CD4-positive, alpha-beta T cell treated with Interleukin-4 for 4 hours (primary cell): ENCODE data around the gene PAM16.

Experiments used
- DNase-seq: peaks from one replicate; pipeline ENCODE4 v3.0.0-alpha.2; 2020

Gene PAM16

DNA sequence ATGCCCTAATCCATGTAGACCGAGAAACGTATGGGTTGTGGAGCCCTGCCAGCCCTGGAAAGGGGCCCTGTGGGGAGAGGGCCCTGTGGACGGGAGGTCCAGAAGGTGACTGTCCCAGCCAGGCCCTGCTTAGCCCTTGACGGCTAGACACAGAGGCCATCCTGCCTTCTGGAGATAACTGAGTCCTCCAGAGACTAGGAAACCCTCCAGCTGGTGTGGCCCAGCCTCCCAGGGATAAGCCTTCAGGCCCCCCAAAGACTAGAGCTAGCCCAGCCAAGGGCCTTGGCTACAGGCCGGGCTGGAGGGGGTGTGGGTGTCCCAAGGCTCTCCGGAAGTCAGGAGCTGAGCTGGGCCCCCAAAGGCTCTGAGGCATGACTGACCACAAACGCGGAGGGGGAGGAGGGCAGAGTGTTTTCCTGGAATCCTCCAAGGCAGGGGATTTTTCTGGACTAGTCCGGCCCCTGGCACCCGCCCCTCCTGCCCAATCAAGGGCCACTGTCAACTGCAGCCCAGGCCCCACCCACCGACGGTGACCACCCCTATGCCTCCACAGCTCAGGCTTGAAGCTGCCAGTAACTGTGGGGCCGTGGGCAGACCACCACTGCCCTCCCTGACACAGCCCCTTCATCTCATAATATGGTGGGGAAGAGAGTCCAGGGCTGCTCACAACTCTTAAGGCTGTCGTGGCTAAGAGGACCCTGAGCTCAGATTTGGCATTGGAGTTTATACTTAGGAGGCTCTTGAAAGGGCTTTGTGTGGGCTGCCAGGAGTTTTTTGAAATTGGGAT, 19.6 kb upstream of the PAM16 start:
- DNase-seq: no peak

DNA sequence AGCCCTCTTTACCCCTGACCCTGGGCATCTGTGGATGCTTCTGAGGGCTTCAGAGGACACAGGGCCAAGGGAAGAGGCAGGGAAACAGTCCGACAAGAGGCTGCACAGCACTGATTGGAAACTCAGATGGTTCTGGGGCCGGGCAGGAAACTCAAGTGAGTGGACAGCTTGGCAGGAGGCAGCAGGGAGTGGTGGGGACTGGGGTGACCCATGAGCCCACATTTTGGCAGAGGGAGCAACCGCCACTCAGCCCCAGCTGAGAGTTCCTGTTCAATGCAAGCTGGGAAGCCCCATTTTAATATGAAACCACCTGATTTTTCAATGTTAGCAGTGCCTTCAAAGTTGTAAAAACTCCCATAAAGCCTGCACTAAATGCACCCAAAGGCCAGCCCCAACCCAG, 19.0 kb upstream of the PAM16 start:
- no peak for DNase-seq

DNA sequence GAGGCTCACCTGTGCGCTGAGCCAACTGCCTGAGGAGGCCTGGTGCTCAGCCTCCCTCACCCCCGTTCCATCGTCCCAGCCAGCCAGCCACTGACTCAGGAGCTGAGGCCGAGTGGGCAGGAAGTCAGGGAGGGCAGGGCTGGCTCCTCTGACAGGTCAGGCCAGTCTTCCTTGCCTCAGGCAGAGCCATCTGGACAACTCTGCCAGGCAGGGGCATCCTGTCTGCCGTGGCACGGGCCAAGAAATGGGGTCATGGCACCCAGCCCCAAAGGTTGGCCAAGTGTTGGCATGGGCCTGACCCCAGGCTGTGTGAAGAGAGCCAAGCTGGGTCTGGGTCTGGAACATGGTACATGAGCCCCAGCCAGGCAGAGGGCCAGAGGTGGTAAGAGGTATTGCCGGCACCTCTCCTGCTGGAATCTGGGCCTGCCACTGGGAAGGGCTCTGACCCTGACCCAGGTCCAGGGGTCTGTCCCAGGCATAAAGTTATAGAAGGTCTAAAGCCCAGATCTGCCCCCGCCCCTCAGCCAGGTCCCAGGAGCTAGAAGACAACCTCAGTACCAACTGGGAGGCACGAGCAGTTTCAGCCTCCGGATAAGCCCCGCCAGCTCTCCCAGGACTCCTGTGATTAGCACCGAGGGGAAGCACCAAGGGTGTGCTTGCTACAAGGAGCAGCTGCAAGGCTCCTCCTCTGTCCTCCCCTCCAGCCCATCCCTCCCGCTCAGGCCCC, 18.0 kb upstream of the PAM16 start:
- DNase-seq: no peak

DNA sequence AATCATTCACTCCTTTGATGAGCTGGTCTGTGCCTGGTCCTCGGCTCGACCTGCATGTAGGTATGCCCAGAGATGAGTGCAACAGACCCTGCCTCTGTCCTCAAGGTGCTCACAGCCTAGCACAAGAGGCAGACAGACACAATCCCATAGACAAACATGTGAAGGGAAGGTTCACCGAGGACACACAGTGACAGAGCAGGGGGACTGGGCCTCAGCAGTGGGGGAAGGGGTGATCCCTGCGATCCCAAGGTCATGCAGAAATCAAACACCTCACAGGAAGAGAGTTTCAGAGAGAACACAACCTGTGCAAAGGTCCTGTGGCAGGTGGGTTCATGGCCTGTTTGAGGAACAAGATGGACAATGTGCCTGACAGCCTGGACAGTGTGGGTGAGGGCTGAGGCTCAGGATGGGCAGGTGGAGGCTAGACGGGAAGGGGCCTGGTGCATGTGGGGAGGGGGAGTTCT, 16.3 kb upstream of the PAM16 start:
- no peak for DNase-seq

DNA sequence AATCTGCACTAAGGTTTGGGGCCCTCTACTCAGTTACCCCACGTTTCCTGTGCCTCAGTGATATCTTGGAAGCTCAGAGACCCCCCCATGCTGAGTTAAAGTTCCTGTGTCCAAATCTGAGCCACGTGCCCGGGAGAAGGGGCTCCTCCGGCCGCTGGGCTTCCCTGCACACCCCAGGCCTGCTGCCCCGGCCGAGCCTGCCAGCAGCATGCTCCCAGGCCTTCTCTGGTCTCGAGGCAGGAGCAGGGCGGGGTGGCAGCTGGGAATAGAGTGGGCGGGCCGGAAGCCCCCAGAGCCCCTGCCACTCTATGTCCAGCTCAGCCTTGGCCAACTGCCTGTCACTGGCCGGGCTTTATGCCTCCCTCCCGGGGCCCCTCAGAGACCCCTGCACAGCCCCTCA, 14.9 kb upstream of the PAM16 start:
- no peak for DNase-seq

DNA sequence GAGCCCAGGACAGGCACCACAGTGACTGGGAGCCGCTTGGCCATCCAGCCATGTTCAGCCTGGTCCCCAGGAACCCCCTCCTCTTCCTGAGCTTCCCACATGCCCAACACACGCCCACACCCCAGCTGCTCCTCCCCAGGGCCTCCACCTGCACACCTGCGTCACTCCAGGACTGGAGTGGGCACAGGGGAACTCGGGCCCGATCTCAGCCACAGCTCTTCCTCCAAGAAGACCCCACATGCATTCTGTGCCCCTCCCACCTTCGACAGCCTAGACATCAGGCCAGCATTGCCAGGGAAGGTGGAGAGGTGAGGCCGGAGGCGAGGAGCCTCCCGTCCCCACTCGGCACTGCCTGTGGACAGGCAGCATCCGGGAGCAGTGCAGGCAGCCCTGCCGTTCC, 14.5 kb upstream of the PAM16 start:
- DNase-seq: no peak

DNA sequence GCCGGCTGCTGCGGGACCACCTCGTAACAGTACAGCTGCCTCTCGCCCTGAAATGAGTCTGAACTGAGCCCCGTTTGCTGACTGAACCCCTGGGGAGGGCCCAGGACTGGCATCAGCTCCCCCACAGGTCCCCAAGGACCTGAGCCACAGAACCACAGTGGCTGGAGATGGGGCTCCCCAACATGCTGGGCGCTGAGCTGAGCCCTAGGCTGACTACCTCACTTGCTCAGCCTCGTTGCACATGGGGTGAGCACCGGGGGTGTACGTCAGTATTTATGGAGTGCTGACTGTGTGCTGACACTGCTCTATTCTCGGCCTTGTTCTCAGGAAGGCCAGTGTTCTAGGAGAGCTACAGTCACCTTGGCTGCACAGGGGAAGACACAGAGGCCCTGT, 13.9 kb upstream of the PAM16 start:
- DNase-seq: no peak

DNA sequence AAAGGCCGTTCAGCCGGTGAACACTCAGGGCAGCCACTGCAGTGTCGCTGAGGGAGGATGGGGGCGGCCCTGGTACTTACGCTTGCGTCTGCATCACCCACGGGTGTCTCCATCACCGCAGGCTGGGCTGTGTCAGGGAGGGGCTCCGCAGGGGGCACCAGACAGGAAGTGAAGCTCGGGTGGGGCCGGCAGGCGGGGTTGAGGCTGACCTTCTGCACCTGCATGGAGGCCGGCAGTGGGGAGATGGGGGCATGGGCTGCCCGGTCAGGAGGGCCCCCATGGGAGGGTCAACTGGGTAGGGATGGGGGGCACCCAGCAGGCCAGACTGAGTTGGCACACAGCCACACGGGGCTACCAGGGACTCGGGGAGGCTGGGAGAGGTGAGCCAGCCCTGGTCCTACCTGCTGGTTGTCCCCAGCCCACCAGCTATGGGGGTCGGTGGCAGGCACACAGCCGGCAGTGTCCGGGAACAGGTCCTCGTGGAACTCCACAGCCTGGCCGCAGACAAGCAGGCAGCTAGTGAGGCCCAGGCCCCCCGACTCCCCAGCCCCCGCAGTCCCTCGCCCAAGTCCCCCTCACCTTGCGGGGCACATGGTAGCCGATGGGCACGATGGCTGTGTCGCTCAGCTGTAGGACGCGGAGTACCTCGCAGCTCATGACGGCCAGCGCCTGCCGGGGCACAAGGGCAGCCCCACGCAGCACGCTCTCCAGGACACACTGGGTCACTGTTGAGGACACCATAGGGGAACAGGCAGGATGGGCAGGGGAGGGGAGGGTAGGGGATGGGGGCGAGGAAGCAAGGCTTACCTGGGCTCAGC, 13.3 kb upstream of the PAM16 start:
- no peak for DNase-seq

DNA sequence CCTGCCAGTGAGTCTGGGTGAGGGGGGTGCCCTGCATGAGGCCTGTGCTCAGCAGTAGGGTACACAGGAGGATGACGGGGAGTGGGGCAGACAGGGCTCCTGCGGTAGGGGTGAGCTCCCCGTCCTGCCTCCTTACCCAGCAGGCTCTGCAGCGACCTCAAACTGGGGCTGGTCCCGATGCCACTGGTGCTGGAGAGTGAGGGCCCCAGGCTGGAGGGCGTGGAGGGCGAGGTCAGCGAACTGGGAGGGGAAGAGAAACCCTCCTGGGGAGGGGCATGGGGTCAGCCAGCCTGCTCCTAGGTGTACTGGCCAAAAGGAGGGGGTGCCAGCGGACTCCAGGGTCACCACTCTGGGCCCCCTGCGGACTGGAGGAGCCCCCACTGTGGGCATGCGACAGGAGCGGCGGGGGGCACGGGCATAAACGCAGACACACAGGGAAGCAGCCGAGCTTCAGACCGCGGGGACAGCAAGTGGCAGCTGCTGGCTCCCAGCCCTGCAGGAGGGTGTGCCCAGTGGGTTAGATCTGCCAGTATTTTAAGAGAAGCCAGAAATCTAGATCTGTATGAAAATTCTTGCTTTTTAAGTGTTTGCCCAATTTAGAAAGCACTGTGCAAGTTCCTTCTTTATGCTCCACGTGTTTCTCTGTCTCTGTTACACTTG, 11.5 kb upstream of the PAM16 start:
- no peak for DNase-seq

DNA sequence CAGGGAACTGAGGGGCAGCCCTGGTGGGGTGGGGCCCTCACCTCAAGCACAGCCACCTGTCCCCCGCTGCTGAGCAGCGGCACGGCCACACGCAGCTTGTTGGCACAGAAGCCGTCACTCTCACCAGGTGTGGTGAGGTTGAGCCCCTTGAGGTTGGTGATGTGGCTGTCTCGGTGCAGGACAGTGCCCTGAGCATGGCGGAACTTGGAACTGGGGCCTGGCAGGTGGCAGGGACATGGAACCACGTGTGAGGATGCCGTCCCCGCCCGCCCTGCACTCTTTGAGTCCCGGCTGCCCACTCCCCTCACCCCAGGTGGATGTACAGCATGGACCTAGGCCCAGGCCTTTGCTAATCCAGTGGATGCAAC, 10.8 kb upstream of the PAM16 start:
- DNase-seq: no peak

DNA sequence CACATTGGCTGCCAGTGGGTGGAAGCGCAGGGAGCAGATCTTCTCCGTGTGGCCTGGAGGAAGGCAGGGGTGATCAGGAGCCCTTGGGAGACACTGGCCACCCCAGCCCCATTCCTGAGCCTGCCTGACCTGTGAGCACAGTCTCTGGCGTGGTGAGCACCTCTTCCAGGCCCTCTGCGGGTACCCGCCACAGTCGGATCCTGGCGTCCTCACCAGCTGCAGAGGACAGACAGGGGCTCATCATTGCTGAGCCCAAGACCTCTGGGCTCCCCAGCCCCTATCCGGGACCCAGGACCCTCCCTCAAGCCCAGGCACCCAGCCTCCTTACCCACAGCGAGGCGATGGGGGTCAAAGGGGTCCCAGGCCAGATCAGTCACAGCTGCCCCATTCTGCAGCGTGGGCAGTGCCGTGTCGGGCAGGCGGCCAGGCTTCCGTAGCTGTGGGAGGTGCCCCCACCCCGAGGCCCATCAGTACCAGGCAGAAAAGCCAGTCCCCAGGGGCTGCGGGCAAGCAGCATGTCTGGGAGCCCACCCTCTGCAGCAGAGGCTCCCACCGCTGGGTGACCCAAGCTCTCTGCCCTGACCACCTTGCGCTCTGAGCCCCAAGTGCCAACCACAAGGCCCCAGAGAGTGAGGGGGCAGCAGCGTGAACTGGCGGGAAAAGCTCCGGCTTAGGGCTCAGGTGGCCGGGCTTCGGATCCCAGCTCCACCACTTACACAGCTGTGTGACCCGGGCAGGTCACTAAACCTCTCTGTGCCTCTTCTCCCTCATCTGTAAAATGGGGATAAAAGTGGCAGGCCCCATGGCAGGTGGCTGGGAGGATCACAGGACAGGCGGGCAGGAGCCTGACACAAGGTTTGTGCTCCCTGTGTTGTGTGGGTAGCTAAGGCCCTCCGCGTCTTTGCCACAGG, 10.2 kb upstream of the PAM16 start:
- DNase-seq: no peak

DNA sequence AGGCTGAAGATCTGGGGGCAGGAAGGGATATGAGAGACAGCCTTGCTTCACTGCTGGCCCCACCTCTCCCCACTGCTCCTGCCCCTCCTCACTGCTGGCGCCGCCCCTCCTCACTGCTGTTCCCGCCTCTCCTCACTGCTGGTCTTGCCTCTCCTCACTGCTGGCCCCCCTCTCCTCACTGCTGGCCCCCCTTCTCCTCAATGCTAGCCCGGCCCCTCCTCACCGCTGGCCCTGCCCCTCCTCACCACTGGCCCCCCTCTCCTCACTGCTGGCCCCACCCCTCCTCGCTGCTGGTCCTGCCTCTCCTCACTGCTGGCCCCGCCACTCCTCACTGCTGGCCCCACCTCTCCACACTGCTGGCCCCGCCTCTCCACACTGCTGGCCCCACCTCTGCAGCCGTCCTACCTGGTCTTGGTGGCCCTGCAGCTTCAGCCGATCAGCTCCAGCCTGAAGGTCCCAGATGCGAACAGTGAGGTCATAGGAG, 9.5 kb upstream of the PAM16 start:
- no peak for DNase-seq

DNA sequence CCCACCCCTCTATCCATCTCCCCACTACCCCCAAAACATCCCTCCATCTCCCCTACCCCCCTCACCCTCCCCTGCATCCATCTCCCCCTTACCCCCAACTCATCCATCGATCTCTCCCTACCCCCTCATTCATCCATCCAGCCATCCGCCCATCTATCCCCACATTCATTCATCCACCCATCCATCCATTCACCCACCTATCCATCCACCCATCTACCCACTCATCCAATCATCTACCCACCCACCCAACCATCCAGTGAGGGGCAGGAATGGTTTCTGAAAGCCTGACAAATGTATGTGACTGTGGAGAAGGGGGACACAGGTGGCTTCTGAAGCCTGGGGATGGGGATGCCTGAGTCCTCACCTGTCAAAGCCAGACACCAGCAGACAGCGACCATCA, 8.8 kb upstream of the PAM16 start:
- DNase-seq: no peak

DNA sequence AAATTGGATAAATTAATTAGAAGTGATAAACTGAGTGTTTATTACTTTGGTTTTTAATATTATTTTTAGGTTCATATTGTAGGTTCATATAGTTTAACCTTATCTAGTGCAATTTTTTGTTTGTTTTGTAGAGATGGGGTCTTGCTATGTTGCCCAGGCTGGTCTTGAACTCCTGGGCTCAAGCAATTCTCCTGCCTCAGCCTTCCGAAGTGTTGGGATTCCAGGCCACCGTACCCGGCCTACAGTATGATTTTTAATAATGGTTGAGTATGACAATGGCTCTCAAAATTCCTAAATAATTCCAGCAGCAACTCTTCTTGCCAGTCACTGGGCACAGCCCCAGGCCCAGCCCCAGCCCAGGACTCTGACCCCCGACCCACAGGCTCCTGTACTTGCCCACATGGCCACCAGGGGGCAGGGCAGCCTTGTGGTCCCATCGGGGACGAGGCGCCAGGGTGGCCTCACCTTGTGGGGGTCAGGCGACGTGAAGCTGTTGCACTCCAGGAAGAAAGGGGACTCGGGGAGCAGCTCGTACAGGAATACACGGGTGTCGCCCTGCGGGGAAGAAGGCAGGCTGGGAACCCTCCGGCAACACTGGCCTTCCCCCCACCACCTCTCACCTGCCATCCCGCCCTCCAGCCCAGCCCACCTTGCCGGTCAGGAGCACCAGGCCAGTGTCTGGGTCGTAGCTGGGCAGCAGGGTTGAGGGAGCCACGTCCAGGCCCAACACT, 7.9 kb upstream of the PAM16 start:
- peak; percentile 32 for DNase-seq

DNA sequence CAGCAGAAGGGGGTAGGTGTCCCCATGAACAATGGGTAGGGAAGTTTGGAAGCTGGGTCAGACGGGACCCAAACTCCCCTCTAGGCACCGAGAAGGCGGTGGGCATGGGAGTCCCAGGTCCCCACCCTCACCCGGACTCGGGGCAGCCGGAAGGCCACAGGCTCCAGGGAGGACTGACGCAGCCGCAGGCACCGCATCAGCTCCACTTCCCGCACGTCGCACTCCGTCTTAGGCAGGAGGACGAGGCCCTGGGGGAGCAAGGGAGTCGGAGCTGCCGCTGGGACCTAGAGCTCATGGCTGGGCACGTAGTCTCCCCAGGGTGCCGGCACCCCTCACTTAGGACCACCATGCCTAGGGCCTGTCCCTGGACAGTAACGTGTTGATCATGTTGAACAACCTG, 7.1 kb upstream of the PAM16 start:
- DNase-seq: no peak

DNA sequence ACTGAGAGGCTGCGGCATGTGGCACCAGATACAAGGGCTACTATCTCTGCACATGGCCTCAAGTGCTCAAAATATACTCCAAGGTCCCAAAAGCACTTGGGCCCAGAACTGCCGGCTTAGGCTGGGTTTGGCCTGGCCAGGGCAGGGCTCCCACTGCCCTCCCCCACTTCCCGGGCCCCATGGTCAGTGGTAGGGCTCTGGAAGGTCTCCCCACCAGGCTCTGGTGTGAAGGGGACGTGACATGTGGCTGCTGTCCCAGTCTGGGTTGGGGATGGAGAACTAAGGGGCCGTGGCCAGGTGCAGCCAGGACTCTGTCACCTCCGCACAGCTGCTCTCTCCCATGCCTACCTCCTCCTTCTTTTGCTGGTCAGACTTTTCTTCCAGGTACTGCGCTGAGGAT, 5.7 kb upstream of the PAM16 start:
- DNase-seq: no peak

DNA sequence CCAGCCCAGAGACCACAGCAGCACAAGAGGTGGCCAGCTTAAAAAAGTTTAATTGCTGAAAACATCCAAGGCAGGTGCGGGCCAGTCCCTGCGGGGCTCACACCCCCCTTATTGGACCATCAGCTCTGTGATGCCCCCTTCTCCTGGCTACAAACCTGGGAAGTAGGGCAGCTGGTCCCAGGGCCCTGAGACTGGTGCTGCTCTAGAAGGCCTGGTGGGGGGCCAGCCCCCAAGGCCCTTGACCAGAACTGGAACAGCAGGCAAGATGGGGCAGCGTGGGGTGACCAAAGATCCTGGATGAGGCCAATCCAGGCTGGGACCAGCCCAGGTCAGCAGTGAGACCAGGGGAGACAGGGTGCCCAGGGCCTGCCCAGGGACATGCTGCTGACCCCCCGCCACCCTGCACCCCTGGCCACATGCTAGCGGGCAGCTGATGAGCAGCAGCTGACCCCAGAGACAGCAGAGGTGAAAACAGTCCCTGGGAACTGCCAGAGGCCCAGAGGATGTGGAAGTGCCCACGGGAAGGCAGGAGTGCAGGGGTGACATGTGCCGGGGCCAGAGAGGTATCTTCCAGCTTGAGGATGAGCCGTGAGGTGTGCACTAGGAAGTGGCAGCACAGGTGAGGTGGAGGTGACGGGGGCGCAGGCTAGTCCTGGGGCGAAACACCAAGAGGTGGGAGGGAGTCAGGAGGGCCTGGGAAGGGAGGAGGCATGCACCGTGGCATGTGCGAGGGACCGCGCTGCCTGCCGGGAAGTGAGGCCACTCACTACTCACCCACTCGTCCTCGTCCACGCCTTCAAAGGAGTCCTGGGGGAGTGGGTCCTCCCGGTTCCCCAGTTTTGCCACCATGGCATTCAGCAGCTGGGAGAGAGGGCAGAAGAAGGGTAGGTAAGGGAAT, 3.6 kb upstream of the PAM16 start:
- no peak for DNase-seq

DNA sequence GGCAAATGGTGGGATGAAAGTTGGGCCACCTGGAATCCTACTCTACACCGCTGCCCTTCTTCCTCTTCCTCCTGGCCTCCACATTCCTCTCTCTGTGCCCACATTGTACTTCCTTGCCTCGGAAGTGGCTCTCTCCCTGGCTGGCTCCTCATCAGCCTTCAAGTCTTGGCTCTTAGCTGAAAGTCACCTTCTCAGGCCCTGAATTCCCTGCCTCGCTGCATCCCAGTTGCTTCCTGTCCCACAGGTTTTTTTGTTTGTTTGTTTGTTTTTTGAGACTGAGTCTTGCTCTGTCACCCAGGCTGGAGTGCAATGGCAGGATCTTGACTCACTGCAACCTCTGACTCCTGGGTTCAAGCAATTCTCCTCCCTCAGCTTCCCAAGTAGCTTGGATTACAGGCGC, 2.6 kb upstream of the PAM16 start:
- DNase-seq: no peak

DNA sequence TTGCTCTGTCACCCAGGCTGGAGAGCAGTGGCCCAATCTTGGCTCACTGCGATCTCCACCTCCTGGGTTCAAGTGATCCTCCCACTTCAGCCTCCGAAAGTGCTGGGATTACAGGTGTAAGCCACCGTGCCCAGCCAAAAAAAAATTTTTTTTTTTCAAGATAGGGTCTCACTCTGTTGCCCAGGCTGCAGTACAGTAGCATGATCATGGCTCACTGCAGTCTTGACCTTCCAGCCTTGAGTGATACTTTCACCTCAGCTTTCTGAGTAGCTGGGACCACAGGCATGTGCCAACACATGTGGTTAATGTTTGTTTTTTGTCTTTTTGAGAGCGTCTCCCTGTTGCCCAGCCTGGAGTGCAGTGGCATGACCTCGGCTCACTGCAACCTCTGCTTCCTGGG, 1.7 kb upstream of the PAM16 start:
- DNase-seq: no peak

DNA sequence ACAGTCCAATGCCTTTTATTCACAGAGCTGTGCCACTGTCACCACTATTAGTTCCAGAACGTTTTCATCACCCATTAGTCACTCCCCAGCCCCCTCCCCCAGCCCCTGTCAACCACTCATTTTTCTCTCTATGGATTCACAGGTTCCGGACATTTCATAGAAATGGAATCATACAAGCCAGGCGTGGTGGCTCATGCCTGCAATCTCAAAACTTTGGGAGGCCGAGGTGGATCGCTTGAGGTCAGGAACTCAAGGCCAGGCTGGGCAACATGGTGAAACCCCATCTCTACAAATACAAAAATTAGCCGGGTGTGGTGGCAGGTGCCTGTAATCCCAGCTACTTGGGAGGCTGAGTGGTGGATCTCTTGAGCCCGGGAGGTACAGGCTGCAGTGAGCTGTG, 759 bp upstream of the PAM16 start:
- no peak for DNase-seq
